CD4-positive, alpha-beta T cell treated with Interleukin-4 for 1 hour (primary cell): ENCODE results near the gene C1orf105.
"Not testable (repeated sequence)": the region's sequence is repeated elsewhere in the genome, so short reads cannot be mapped to it uniquely, and the experiment has no call there.

ENCODE experiments used
- DNase-seq, 2 donors: peaks; one replicate each; pipeline ENCODE4 v3.0.0-alpha.2; 2020 to 2022

C1orf105 gene, protein sequence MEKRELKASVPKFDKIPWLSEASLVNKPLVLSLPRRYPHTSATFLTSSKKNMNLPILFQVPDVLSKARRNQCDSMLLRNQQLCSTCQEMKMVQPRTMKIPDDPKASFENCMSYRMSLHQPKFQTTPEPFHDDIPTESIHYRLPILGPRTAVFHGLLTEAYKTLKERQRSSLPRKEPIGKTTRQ

DNA sequence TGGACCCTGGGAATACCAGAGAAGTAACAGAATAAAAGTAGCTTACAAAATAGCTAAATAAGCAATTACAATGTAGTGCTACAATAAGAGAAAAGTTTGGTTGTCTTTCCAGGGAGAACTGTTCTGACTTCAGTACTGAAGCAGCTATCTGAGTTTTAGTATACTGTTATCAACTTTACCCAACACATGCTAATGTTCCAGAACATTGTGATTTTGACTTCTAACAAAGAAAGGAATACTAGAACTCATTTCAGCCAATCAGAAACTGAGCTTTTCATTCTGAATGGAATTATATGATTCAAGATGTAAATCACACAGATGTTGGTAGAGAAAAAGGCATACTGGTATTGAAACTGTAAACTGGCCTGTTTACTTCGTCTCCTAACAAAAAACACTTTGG, at the start of gene C1orf105:
Gene C1orf105 (plus strand): TSS at position 301 of the 400 bp plus-strand sequence. CDS start 201 bp downstream, outside the sequence.
- no peak for DNase-seq

DNA sequence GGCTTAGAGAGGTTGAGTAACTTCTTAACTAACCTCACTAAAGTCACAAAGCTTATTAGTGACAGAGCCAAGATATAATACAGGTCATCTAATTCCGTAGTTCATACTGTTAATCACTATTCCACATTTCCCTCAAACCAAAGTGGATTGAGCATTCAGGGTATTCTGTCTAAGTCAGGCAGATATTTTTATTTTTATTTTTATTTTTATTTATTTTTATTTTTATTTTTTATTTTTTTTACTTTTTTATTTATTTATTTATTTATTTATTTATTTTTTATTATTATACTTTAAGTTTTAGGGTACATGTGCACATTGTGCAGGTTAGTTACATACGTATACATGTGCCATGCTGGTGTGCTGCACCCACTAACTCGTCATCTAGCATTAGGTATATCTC, 48.8 kb upstream of the C1orf105 start:
- not testable (repeated sequence) for DNase-seq

DNA sequence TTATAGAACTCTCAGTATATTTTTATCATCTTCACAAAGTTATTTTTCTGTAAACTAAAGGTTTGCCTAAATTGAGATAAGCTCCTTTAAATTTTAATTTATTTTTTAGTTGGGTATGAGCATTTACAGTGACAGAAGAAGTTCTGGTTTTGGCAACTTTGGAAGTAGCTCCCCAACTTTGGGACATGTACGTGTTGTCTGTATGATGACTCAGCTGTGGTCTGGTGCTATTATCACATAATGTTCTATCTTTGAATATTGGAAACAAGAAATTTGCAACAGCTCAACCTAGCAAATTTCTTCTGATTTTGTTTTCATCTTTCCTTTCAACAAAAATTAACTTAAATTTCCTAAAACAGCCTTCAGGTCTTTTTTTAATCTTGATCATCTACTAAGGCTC, 46.6 kb upstream of the C1orf105 start:
- DNase-seq, result no peak

DNA sequence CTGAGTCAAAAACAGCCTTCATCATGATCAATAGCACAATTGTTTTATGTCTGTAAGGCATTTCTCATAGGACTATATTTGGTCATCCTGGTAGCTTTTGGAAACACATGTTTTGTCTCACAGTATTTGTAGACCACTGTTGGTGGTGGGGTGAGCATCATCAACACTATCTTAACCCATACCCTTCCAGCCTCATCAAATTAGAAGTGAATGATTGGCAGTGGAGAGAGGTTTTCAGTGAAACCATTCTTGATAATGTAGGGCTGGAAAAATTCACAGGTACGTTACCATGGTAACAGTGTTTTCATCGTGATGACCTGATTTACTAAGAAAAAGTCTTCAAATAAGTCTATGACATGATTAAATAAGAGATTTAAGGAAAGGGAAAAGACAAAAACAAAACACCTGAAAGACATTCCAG, 45.3 kb upstream of the C1orf105 start:
- peak in 1 of 2 donors; percentile 40 for DNase-seq

DNA sequence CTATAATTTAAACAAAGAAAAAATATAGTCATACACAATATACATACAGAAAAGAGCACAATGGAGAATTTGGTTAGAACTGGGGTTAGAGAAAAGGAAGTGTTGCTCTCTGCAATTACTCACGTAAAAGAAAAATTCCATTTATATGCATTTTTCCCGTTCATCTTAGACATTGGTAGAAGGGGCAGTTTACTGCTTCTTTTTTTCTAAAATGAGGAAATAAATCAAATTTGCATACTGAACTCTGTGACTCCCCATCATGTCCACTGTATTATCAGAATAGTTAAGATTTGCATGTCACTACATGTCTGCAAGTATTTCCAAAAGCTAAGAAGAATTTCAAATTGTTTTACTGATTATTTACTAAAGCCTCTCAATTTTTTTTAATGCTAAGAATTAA, 44.1 kb upstream of the C1orf105 start:
- DNase-seq, result no peak

DNA sequence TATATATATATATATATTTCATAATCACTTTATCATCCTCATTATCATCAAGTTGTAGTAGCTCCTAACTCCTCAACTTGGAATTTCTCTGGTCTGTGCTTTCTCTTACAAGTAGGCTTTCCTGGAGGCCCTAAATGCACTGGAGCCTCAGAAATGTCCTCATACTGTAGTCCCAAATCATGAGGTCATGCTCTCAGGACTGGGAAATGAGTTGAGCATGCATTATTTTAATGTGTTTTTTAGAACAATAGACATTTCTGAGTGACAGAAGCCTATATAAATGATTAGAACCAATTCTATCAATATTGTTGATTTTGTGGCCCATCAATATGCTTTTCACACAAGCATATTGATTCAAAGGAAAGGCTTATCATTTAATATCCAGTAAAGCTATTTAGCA, 42.9 kb upstream of the C1orf105 start:
- DNase-seq, result no peak

DNA sequence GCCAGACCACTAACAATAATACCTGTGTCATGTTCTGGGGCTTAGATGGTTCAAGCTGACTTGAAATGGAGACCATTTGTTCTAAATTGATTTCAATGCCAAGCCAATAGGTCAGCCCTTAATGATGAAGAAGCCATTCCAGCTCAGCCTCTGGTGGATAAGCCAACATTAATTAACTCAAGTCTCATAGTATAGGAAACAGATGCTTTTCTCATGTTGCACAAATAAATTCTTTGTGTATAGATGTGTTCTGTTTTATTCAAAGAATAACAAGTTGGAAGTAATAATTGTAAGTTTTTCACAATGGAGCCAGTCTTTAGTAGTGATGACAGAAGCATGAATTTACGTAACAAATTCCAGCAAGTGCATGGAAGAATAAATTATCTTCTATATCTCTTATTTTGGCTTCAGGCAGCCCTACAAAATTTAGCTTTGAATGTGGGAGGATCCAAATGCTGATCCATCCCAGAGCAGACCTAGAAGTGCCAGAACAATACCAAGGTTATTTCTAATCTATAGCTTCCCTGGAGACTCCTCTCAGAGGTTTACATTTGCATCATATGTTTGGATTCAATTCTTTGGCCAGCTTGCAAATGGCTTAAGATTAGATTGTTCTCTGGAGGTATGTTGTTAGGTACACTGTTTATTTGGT, 42.2 kb upstream of the C1orf105 start:
- DNase-seq, result no peak

DNA sequence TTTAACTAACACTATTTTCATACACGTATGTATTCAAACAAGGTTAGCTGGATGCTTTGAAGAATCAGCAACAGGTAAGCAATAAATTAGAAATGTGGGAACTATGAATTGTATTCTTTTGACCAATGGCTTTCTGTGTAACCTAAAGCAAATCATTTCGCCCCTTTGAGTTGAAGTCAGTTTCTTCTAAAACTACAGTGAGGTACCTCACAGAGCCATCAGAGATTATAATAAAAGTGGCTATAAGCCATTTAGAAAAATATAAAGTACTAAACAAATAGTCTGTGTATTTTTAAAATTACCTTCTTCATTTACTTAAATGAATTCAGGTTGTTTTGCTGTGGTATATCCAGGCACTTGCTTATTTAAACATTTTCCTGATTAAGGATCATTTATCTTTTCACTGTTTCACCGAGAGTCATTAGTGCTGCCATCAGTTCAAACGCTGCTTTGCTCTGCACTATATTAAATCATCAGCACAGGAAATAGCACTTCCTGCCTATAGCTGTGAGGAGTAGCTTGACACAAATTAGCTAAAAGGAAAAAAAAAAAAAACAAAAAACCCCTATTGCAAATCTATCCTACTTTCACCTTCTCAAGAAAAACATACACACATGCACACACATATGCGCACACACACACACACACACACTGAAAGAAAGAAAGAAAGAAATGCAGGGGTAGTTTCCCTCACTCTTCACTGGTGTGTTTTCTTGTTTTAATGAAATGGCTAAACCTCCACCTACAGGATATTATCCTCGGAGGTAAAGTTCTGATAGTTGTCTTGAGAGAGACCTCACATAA, 39.8 kb upstream of the C1orf105 start:
- DNase-seq, result peak; percentile 61 to 82

DNA sequence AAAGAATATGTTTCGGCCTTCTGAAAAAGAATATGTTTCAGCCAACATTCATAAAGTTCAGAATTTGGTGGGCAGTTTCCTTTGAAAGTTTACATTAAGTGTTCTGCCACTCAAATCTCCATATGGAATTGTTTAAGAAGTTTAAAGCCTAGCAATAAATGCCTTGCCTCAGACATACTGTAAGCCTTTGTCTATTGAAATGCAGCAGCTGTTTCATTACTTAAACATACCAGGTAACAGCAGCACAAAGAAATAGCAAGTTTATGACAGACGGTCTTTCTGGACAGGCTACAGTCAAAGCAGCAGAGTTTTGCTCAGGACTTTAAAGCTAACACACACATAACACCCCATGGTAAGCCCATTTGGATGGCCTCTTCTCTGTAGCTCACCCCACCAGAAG, 38.5 kb upstream of the C1orf105 start:
- no peak for DNase-seq

DNA sequence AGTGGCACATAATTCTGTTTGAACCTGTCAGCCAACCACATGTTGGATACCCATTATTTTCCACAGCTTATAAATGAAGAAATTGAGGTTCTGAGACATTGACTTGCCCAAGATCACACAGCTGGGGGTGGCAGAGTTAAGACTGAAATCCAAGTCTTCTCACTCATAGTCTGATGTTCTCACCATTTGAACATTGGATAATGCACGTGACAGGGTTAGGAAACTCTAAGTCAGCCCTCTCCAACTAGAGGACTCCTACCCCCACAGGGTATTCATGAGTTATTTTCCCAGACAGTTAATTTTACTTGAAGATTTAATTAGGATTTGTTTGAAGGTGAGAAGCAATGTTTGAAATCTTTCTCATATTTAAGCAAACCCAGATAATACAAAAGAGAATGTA, 38.1 kb upstream of the C1orf105 start:
- DNase-seq, result no peak

DNA sequence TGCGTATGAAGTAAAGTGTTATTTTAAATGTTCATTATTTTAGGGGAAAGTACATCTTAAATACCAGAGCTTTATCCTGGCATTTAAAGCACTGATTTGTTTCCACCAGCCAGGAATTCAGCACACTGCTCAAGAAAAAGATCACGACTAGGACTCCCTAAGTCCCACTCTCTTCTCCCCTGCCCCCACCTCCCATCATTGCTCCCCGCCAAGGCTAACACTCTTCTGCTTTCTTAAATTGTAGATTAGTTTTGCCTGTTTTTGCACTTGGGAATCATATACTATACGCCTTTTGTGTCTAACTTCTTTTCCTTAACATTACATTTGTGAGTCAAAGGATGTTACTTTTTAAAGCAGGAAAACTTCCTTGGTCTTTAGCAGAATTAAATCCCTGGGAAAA, 37.5 kb upstream of the C1orf105 start:
- DNase-seq, result no peak

DNA sequence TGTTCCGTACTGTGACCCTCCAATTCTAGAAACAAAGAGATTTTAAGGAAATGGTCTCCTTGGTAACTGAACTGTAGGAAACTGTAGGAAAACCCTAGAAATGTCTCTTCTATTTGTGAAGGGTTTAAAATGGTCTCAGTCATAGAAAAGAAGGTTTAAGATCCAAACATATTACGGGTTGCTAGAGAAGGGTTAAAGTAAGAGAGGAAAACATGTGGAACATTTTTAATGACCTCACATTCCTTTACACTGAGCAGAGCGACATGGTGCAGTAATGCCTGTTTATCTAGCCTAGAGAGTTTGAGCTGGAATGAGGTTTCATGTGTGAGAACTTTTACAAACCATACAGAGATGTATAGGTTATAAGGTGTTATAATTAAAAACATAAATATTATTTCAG, 36.9 kb upstream of the C1orf105 start:
- DNase-seq, result no peak

DNA sequence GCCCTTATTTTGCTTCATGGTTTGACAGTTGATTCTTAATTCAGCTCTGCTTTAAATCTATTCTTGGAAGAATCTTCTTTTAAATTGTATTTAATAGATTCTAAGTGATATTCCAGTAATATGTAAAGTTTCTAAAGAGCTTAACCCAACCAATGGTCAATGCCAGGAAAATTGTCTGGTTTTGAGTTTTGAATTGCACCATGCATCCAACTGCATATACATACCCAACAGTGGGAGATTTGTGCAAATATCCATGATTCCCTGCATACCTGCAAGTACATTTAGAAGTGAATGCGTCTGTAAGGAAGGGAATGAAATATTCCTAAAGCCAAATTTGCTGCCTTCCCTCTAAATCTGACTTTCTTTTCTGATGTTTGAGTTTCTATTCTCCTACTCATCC, 35.8 kb upstream of the C1orf105 start:
- no peak for DNase-seq

DNA sequence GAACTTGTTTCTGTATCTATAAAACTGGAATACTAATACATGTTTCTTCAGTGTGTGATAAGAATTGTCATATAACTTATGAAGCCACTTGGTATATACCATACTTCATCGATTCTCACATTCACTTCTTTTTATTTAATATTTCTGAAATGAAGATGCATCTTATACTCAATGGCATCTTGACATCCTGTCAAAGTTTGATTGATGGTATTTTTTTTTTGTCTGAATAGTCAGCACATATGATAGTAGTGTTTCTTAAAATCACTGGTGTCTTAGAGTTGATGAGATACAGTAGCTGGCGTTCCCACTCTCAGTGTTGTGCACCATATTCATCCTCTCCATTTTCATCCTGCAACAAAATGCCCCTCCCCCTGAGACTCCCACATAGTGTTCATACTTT, 34.4 kb upstream of the C1orf105 start:
- no peak for DNase-seq

DNA sequence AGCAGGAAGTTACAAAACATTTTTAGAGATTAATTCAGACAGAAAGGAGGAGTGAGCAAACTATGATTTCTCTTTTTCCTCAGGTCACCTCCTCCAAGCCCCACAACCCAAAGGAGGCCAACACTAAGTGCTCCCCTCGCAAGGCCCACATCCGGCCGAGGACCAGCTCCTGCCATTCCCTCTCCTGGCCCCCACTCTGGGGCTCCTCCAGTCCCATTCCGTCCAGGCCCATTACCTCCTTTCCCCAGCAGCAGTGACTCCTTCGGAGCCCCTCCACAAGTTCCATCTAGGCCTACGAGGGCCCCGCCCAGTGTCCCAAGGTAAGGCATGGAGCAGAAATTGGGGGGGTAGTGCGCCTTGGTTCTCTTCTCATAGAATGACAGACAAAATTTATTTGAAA, 32.0 kb upstream of the C1orf105 start:
- no peak for DNase-seq

DNA sequence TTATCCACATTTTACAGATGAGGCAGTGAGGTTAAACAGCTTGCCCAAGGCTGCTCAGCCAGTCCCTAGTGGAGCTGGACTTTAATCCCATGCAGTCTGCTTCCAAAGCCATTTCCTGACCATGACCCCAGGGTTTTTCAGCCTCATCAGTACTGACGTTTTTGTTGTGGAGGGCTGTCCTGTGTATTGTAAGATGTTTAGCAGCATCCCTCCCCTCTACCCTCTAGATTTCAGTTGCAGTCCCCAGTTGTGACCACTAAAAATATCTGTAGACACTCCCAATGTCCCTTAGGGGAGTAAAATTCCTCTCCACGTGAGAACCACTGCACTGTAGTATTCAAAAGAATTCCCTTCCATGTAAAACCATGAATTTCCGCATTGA, 30.2 kb upstream of the C1orf105 start:
- no peak for DNase-seq

DNA sequence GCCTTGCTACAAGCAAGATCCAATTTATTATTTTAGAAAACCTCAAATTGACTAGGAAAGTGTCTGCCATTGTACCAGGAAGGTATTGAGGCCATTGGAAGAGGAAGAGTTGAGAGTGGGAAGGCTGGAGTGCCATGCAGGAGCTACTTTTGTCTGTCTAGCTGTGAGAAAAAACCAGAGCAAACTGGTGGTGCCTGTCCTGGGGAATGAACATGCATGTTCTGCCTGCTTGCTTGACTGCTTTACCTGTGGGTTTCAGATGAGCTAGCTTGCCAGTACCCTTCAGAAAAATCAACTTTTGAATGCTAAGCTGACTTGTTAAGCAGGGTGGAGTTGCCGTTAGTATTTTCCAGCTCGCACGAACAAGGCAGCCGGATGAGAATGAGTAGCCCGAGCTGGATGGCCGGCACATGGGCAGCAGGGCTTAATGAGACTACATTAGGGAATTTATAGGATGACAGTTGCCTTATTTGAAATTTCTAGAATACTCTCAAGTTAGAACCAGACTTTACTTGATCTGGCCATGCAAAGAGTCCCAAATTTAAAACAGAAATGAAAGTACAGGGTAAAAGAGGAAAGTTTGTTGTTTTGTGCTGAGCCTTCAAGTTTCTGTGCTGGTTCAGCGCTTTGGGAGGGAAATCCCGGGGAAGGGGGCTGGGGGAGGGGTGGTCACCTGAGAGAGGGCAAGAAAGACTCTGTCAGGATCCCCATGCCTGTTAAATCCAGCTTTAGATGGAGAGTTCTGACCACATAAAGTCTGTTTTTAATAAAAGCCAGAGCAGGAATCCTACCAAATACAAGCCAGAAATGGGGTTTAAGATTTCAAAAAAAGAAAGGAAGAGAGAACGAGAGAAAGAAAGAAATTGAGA, 29.6 kb upstream of the C1orf105 start:
- DNase-seq, result peak in 1 of 2 donors; percentile 58

DNA sequence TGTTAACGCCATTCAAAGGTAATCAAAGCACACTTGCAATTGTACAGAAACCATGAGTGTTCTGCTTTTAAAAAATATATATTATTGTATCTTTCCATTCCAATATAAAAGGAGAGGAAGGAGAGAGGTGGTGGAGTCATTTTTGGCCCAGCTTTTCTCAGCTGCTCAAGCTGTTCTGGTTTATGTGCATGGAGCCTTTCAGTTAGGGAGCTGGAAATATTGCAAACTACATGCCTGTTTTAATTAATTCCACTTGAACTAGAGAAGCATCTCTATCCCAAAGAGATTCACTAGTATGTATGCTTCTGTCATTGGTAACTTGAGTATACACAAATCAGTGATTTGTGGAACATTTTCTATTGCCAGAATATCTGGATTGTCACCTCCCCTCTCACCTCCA, 28.5 kb upstream of the C1orf105 start:
- no peak for DNase-seq

DNA sequence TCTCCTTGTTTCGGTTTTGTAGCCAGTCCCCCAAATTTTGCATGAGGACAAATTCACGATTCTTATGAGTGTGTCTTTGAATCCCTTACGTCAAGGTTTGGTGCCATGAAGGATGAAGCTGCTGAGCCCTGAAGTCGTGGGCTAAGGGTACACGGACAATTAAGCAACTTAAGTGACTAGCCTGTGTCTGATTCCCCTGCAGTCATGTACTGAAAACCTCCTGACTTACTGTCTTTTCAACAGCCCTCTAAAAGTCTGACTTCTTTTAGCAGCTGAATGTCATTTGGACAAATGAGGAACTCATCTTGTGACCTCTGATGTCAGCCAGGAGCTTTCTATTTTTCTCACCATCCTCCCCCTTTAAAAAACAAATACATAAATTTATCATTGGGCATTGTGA, 27.1 kb upstream of the C1orf105 start:
- DNase-seq, result no peak

DNA sequence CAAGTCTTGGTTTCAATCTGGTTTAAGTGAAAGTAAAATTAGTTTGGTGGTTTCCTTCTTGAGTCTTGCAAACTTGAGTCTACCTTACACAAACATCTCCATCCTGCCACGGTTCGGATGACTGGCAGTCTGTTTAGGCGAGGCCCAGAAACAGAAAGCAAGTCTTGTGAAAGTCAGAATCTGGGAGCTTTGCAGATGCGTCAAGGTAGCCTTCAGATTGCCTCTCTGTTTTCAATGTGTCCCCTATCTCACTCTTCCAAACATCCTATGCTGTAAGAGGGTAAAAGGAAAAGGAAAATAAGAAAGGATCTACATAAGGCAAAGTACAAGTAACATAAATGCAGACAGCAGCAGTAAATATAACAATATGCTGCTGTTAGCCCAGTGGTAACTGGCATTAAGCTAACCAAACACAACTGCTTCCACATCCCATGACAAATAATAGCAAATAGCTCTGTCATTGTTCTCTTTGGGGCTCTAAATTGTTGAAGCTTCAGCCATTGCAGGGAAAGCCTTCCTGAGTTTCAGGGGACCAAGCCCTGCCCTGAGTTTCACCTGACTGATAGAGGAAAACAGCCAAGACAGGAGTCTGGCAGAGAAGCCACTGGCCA, 26.2 kb upstream of the C1orf105 start:
- DNase-seq, result peak; percentile 78

DNA sequence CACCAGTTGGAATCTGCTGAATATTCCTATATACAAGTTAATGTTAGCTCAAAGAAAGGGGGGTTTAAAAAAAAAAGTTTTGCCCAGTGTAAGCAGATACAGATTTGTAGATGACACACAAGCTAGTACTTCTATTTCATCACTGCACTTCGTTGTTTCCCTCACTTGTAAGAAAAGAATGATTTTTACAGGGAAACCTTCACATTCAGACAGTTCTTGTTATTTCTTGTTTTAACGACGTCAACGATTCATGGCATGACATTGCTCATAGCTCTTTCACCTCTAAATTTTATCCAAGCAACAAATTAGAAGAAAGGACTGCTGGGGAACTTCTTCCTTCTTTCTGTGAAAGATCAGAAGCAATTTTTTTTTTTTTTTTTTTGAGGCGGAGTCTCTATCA, 25.7 kb upstream of the C1orf105 start:
- peak in 1 of 2 donors; percentile 21 for DNase-seq

DNA sequence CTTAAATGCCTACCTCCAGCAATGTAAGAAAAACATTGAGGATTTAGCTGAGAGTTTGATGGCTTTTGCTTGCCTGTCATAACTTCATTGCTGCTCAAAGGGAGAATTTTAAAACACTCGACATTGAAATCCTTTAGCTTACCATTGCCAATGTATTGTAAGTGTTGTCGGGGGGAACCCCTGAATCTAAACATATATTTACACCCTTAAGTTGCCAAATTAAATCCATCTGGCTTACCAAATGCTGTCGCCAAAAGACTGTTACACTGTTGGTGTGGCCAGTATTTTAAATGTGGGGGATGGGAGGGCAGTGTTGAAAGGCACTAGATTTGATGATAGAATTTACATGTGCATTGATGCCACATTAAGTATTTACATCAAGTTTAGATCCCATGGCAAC, 24.9 kb upstream of the C1orf105 start:
- DNase-seq, result no peak

DNA sequence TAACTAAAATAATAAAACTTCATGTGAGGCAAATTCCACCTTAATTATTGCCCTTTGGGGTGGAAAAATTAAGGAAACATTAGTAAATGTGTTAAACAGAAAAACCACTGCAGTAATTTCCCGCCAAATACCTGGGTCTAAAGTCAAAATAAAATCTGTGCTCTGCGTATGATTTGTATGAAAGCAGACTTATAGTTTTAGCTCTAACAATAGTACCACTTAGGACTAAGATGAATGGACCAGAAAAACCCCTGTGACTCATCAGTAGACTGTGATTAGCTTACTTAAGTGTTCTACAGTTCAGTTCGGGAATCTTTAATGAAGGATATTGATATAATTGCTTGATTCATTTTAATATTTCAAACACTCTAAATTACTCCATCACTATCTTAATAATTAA, 23.3 kb upstream of the C1orf105 start:
- no peak for DNase-seq
